ENCODE data around the gene KRT77.
"Not testable (repeated sequence)": the region's sequence is repeated elsewhere in the genome, so short reads cannot be mapped to it uniquely, and the experiment has no call there.

KRT77 gene

GRCh38 chr12:52673713-52674432, 29.5 kb downstream of the KRT77 start:
- H3K9ac ChIP-seq (ENCODE audit: insufficient read length): no peak overlapping the region
- H3K27ac ChIP-seq: no peak overlapping the region
- no peaks in the 10 kb centered on the region for H3K9me3 ChIP-seq (ENCODE audit: low read depth, low read length)
- no peak for DNase-seq (ENCODE audit: low read depth, low spot score)
- no peak overlapping the region for H3K4me3 ChIP-seq
- TF ChIP-seq POLR2AphosphoS5 (IDR thresholded peaks at IDR 0.05; ENCODE audit: borderline replicate concordance, low read depth, low read length) (no peak), EZH2 (IDR thresholded peaks at IDR 0.05) (no peak), FOXP2 (optimal IDR thresholded peaks at IDR 0.05; ENCODE audit: control extremely low read depth, extremely low read length, insufficient read depth) (no peak)
- no peaks in the 10 kb centered on the region for H3K36me3 ChIP-seq (ENCODE audit: insufficient read depth, low read length)

GRCh38 chr12:52673217-52673616, 30.1 kb downstream of the KRT77 start:
- H3K4me3 ChIP-seq: no peak overlapping the region
- no peak for TF ChIP-seq POLR2AphosphoS5 (IDR thresholded peaks at IDR 0.05; ENCODE audit: borderline replicate concordance, low read depth, low read length)
- TF ChIP-seq FOXP2 (optimal IDR thresholded peaks at IDR 0.05; ENCODE audit: control extremely low read depth, extremely low read length, insufficient read depth): no peak
- no peak for TF ChIP-seq EZH2 (IDR thresholded peaks at IDR 0.05)
- no peaks in the 10 kb centered on the region for H3K36me3 ChIP-seq (ENCODE audit: insufficient read depth, low read length)
- no peak for DNase-seq (ENCODE audit: low read depth, low spot score)
- no peak overlapping the region for H3K27ac ChIP-seq
- H3K9me3 ChIP-seq (ENCODE audit: low read depth, low read length): no peaks in the 10 kb centered on the region
- no peak overlapping the region for H3K9ac ChIP-seq (ENCODE audit: insufficient read length)

- Histone ChIP-seq H3K27ac (no peak overlapping the region), H3K36me3 (ENCODE audit: insufficient read depth, low read length) (no peaks in the 10 kb centered on the region), H3K9me3 (ENCODE audit: low read depth, low read length) (no peaks in the 10 kb centered on the region), H3K9ac (ENCODE audit: insufficient read length) (no peak overlapping the region), H3K4me3 (no peak overlapping the region)
- no peak for TF ChIP-seq EZH2 (IDR thresholded peaks at IDR 0.05)
- TF ChIP-seq FOXP2 (optimal IDR thresholded peaks at IDR 0.05; ENCODE audit: control extremely low read depth, extremely low read length, insufficient read depth): no peak
- TF ChIP-seq POLR2AphosphoS5 (IDR thresholded peaks at IDR 0.05; ENCODE audit: borderline replicate concordance, low read depth, low read length): no peak
- DNase-seq (ENCODE audit: low read depth, low spot score): no peak
These were observed 30.9 kb downstream of the KRT77 start for GRCh38 chr12:52672321-52672933.

DNA sequence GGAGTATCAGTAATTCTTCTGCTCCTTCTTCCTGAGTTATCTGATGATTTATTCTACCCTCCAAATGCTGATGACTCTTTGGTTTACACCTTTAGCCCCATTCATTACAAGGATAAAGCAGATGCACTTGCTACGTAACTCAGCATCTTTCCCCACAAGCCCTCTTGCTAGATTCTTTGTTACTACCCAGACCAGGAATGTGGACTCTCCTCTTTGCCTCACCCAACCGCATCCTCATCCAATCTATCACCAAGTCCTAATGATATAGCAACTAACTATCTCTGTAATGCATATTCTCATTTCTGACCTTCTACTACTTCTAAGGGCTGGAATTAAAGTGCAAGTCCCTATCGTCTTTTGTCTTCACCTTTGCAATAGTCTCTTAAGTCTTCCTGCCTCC, 32.4 kb downstream of the KRT77 start:
- no peak for DNase-seq (ENCODE audit: low read depth, low spot score)
- no peak overlapping the region for H3K27ac ChIP-seq
- H3K36me3 ChIP-seq (ENCODE audit: insufficient read depth, low read length): no peaks in the 10 kb centered on the region
- H3K4me3 ChIP-seq: no peak overlapping the region
- no peaks in the 10 kb centered on the region for H3K9me3 ChIP-seq (ENCODE audit: low read depth, low read length)
- TF ChIP-seq EZH2 (IDR thresholded peaks at IDR 0.05) (no peak), POLR2AphosphoS5 (IDR thresholded peaks at IDR 0.05; ENCODE audit: borderline replicate concordance, low read depth, low read length) (no peak), FOXP2 (optimal IDR thresholded peaks at IDR 0.05; ENCODE audit: control extremely low read depth, extremely low read length, insufficient read depth) (no peak)
- H3K9ac ChIP-seq (ENCODE audit: insufficient read length): no peak overlapping the region

DNA sequence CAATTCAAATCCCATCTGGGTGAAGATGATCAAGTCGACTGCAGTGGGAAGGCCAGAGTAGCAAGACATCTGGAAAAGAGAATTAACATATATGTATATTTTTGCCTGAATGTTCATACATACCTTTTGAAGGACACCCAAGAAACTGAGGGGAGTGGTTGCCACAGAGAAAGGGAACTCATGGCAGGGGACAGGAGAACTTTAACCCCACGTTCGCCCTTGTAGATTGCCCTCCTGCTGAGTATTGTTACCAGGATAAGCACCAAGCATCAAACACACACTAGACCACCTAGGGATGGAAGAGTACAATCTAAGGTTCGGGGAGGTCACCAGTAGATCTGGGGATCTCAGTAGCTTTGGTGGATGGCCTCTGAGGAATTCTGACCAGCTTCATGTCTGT, 32.8 kb downstream of the KRT77 start:
- no peaks in the 10 kb centered on the region for H3K36me3 ChIP-seq (ENCODE audit: insufficient read depth, low read length)
- no peak overlapping the region for H3K27ac ChIP-seq
- no peaks in the 10 kb centered on the region for H3K9me3 ChIP-seq (ENCODE audit: low read depth, low read length)
- DNase-seq (ENCODE audit: low read depth, low spot score): no peak
- H3K9ac ChIP-seq (ENCODE audit: insufficient read length): no peak overlapping the region
- TF ChIP-seq FOXP2 (optimal IDR thresholded peaks at IDR 0.05; ENCODE audit: control extremely low read depth, extremely low read length, insufficient read depth) (no peak), POLR2AphosphoS5 (IDR thresholded peaks at IDR 0.05; ENCODE audit: borderline replicate concordance, low read depth, low read length) (no peak), EZH2 (IDR thresholded peaks at IDR 0.05) (no peak)
- no peak overlapping the region for H3K4me3 ChIP-seq

DNA sequence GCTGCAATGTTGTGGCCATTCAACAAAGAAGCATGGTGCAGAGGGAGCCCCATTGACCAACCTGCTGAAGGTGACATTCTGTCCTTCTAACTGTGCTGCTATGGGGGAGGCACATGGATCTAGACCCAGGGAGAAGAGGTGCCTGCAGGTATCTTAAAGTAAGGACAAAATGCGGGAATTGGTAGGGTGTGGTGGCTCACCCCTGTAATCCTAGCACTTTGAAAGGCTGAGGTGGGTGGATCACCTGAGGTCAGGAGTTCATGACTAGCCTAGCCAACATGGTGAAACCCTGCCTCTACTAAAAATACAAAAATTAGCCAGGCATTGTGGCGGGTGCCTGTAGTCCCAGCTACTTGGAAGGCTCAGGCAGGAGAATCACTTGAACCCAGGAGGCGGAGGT, 33.4 kb downstream of the KRT77 start:
- not testable (repeated sequence) for H3K27ac ChIP-seq; H3K9ac ChIP-seq (ENCODE audit: insufficient read length); H3K9me3 ChIP-seq (ENCODE audit: low read depth, low read length); H3K4me3 ChIP-seq; H3K36me3 ChIP-seq (ENCODE audit: insufficient read depth, low read length); DNase-seq (ENCODE audit: low read depth, low spot score)

- DNase-seq (ENCODE audit: low read depth, low spot score): no peak
- no peak overlapping the region for H3K4me3 ChIP-seq
- no peak overlapping the region for H3K9ac ChIP-seq (ENCODE audit: insufficient read length)
- no peaks in the 10 kb centered on the region for H3K36me3 ChIP-seq (ENCODE audit: insufficient read depth, low read length)
- H3K27ac ChIP-seq: no peak overlapping the region
- no peaks in the 10 kb centered on the region for H3K9me3 ChIP-seq (ENCODE audit: low read depth, low read length)
- TF ChIP-seq POLR2AphosphoS5 (IDR thresholded peaks at IDR 0.05; ENCODE audit: borderline replicate concordance, low read depth, low read length) (no peak), FOXP2 (optimal IDR thresholded peaks at IDR 0.05; ENCODE audit: control extremely low read depth, extremely low read length, insufficient read depth) (no peak), EZH2 (IDR thresholded peaks at IDR 0.05) (no peak)
These were observed 33.9 kb downstream of the KRT77 start for GRCh38 chr12:52669426-52669825.

GRCh38 chr12:52667931-52668330, 35.4 kb downstream of the KRT77 start:
- TF ChIP-seq FOXP2 (optimal IDR thresholded peaks at IDR 0.05; ENCODE audit: control extremely low read depth, extremely low read length, insufficient read depth) (no peak), EZH2 (IDR thresholded peaks at IDR 0.05) (no peak), POLR2AphosphoS5 (IDR thresholded peaks at IDR 0.05; ENCODE audit: borderline replicate concordance, low read depth, low read length) (no peak)
- Histone ChIP-seq H3K4me3 (no peak overlapping the region), H3K36me3 (ENCODE audit: insufficient read depth, low read length) (no peaks in the 10 kb centered on the region), H3K9ac (ENCODE audit: insufficient read length) (no peak overlapping the region), H3K9me3 (ENCODE audit: low read depth, low read length) (no peaks in the 10 kb centered on the region), H3K27ac (no peak overlapping the region)
- no peak for DNase-seq (ENCODE audit: low read depth, low spot score)

- Histone ChIP-seq H3K9ac (ENCODE audit: insufficient read length) (no peak overlapping the region), H3K27ac (no peak overlapping the region), H3K36me3 (ENCODE audit: insufficient read depth, low read length) (no peaks in the 10 kb centered on the region), H3K9me3 (ENCODE audit: low read depth, low read length) (no peaks in the 10 kb centered on the region), H3K4me3 (no peak overlapping the region)
- DNase-seq (ENCODE audit: low read depth, low spot score): no peak
- TF ChIP-seq EZH2 (IDR thresholded peaks at IDR 0.05) (no peak), POLR2AphosphoS5 (IDR thresholded peaks at IDR 0.05; ENCODE audit: borderline replicate concordance, low read depth, low read length) (no peak), FOXP2 (optimal IDR thresholded peaks at IDR 0.05; ENCODE audit: control extremely low read depth, extremely low read length, insufficient read depth) (no peak)
These were observed 35.8 kb downstream of the KRT77 start for GRCh38 chr12:52667509-52667908.

Measured in SK-N-MC (cell line).